Mucosa of descending colon (tissue), 3 donors: ENCODE results near the gene JPH2. TPM values are rescaled to one million over a fixed set of nuclear protein-coding genes. Genes with fewer than 3 reads are reported as not detected.

Experiments used
- ATAC-seq: fragments of 200-7000 bp; cut with Tn5 transposase; one replicate; pipeline ENCODE4 v1.9.1; 2020; ENCODE audit warnings: mild to moderate bottlenecking, moderate library complexity
- DNase-seq, 3 donors: peaks; one replicate each; pipeline ENCODE4 v3.0.0-alpha.2; 2020
- H3K36me3 ChIP-seq: fragments of 200-600 bp; one replicate; pipeline ENCODE4 v1.8.0; 2021; ENCODE audit warnings: low read depth, mild to moderate bottlenecking
- H3K4me1 ChIP-seq: fragments of 200-600 bp; one replicate; pipeline ENCODE4 v1.8.0; 2021; ENCODE audit warnings: low read depth, mild to moderate bottlenecking
- H3K4me3 ChIP-seq: fragments of 200-600 bp; one replicate; pipeline ENCODE4 v1.8.0; 2021; ENCODE audit warnings: mild to moderate bottlenecking
- H3K9me3 ChIP-seq: fragments of 200-600 bp; one replicate; pipeline ENCODE4 v1.8.0; 2021; ENCODE audit warnings: mild to moderate bottlenecking
- CTCF ChIP-seq: fragments of 200-600 bp; IDR thresholded peaks from one replicate; pipeline ENCODE4 v1.8.0; 2022; ENCODE audit warnings: antibody characterized with exemption, mild to moderate bottlenecking
- intact Hi-C, 2 donors: fragments of 100-400 bp; cut with DNase I in 1 of 2; cut with micrococcal nuclease in 1 of 2; formaldehyde crosslinking; loops; one replicate each; pipeline versions ENCODE4 v1.11.0 to v1.11.1; 2022; cut with DNase I, micrococcal nuclease
- total RNA-seq, 3 donors: library from RNA; stranded (reverse); fragmentation: NEBNext Ultra II Directional in 2 of 3; extraction: Animal tissue kit (Norgen Biotek cat#: 25700) in 2 of 3; gene quantifications; one replicate each; pipeline versions ENCODE4 v1.2.1 to v1.2.4, GENCODE V29; 2021 to 2023
- donor health status: DM: no; HTN: no; CAD: no; lungs with moderate emphysema.
- donor health status: DM: no; HTN: no; CAD: no.
- donor health status: DM: no; HTN: yes; CAD: no.

The JPH2 gene
- total RNA-seq, 3 donors from 2014 or later = 2.3 to 87.3 (median 8.3) TPM

- intact Hi-C loops = loop anchor here in 1 of 2 donors (5.0 kb wide), 1 partner anchor 337 kb away; no protein-coding TSS in a partner anchor
- H3K36me3 ChIP-seq = no peaks in the 10 kb centered on the region
- no peak overlapping the region for H3K4me3 ChIP-seq
- no peaks in the 10 kb centered on the region for H3K9me3 ChIP-seq
- ATAC-seq (no peak), DNase-seq (no peak)
- no peak for TF ChIP-seq CTCF
- no peaks in the 10 kb centered on the region for H3K4me1 ChIP-seq
These were observed 102.5 kb downstream of the JPH2 start for GRCh38 chr20:44084439-44084838.

- H3K4me3 ChIP-seq = no peak overlapping the region
- ATAC-seq = no peak
These were observed 103.6 kb downstream of the JPH2 start for GRCh38 chr20:44083220-44083933.

GRCh38 chr20:44081888-44082287 lies 105.1 kb downstream of the JPH2 start:
- Histone ChIP-seq H3K36me3 (no peaks in the 10 kb centered on the region), H3K4me1 (no peaks in the 10 kb centered on the region), H3K9me3 (no peaks in the 10 kb centered on the region), H3K4me3 (no peak overlapping the region)
- DNase-seq = no peak
- intact Hi-C loops = loop anchor here (2.0 to 5.0 kb wide), 2 partner anchors 333 to 335 kb away; no protein-coding TSS in a partner anchor
- TF ChIP-seq CTCF = no peak
- ATAC-seq = no peak

More at GRCh38 chr20:44083220-44083933, 103.6 kb downstream of the JPH2 start:
- no peak for DNase-seq
- intact Hi-C loops = loop anchor here in 1 of 2 donors (5.0 kb wide), 1 partner anchor 336 kb away; no protein-coding TSS in a partner anchor
- Histone ChIP-seq H3K9me3 (no peaks in the 10 kb centered on the region), H3K4me1 (no peaks in the 10 kb centered on the region), H3K36me3 (no peaks in the 10 kb centered on the region)
- TF ChIP-seq CTCF = no peak

GRCh38 chr20:44081476-44081875 lies 105.5 kb downstream of the JPH2 start:
- DNase-seq (no peak), ATAC-seq (no peak)
- Histone ChIP-seq H3K4me1 (no peaks in the 10 kb centered on the region), H3K4me3 (no peak overlapping the region), H3K36me3 (no peaks in the 10 kb centered on the region), H3K9me3 (no peaks in the 10 kb centered on the region)
- intact Hi-C loops = loop anchor here (2.0 to 5.0 kb wide), 2 partner anchors 333 to 334 kb away; no protein-coding TSS in a partner anchor
- no peak for TF ChIP-seq CTCF

GRCh38 chr20:44080646-44081267 lies 106.2 kb downstream of the JPH2 start:
- DNase-seq (peak in 2 of 3 donors; percentile 73 to 86), ATAC-seq (peak; percentile 98)
- Histone ChIP-seq H3K36me3 (no peaks in the 10 kb centered on the region), H3K9me3 (no peaks in the 10 kb centered on the region), H3K4me3 (no peak overlapping the region), H3K4me1 (no peaks in the 10 kb centered on the region)
- peak; percentile 89 for TF ChIP-seq CTCF
- intact Hi-C loops = loop anchor here (2.0 to 5.0 kb wide), 2 partner anchors 332 to 333 kb away; no protein-coding TSS in a partner anchor
